ENCODE results near the gene APCDD1. TPM values are rescaled to one million over a fixed set of nuclear protein-coding genes. Genes with fewer than 3 reads are reported as not detected.

The APCDD1 gene
- polyA plus RNA-seq, 2 donors: 16.2 to 43.1 TPM

GRCh38 chr18:10414293-10414842, 40.1 kb upstream of the APCDD1 start:
- 81% methylated on average over 23 of the region's 23 CpGs for WGBS, 2 donors
- H3K9me3 ChIP-seq (ENCODE audit: control insufficient read depth in 2 of 2, insufficient read depth in 1 of 2, low read depth in 1 of 2, low read length in 1 of 2): no peaks in the 10 kb centered on the region
- H3K27me3 ChIP-seq (ENCODE audit: control insufficient read depth in 1 of 2, insufficient read depth in 2 of 2, low read length in 2 of 2): no peaks in the 10 kb centered on the region
- peak overlapping the region in 1 of 2 donors; percentile 20 for H3K27ac ChIP-seq (ENCODE audit: low read depth in 2 of 2, low read length in 1 of 2)
- H3K4me1 ChIP-seq (ENCODE audit: control insufficient read depth in 2 of 2, insufficient read depth in 2 of 2, low read length in 1 of 2): peaks cover 0 to 11% of the 10 kb centered on the region in 2 donors
- no peaks in the 10 kb centered on the region for H3K36me3 ChIP-seq (ENCODE audit: control insufficient read depth in 2 of 2, insufficient read depth in 2 of 2, low read length in 1 of 2)
- no peak overlapping the region for H3K4me3 ChIP-seq (ENCODE audit: low read depth in 1 of 2, low read length in 2 of 2)

DNA sequence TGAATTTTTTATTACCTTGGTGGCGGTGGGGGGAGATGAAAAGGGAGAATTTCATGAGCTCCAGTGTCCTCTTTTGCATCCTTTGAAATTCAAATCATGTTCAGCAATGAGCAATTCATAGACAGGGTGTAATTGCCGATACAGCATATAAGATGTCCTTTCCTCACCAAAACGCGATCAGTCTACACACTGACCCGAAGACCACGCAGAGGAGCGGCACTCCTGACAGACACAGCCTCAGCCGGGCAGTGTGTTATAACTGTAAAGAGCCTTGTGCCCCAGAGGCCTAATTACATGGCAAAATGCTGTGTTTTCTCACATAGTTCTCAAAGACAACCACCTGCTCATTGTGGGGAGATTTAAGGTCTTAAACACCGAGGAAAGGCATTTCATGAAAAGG, 38.4 kb upstream of the APCDD1 start:
- WGBS, 2 donors: 79 to 81% methylated on average over 9 of the region's 9 CpGs
- H3K4me3 ChIP-seq (ENCODE audit: low read depth in 1 of 2, low read length in 2 of 2): no peak overlapping the region
- H3K27ac ChIP-seq (ENCODE audit: low read depth in 2 of 2, low read length in 1 of 2): no peak overlapping the region
- H3K27me3 ChIP-seq (ENCODE audit: control insufficient read depth in 1 of 2, insufficient read depth in 2 of 2, low read length in 2 of 2): no peaks in the 10 kb centered on the region
- peaks cover 0 to 5% of the 10 kb centered on the region in 2 donors for H3K4me1 ChIP-seq (ENCODE audit: control insufficient read depth in 2 of 2, insufficient read depth in 2 of 2, low read length in 1 of 2)
- no peaks in the 10 kb centered on the region for H3K9me3 ChIP-seq (ENCODE audit: control insufficient read depth in 2 of 2, insufficient read depth in 1 of 2, low read depth in 1 of 2, low read length in 1 of 2)
- H3K36me3 ChIP-seq (ENCODE audit: control insufficient read depth in 2 of 2, insufficient read depth in 2 of 2, low read length in 1 of 2): no peaks in the 10 kb centered on the region

GRCh38 chr18:10417191-10417590, 37.2 kb upstream of the APCDD1 start:
- H3K4me3 ChIP-seq (ENCODE audit: low read depth in 1 of 2, low read length in 2 of 2): no peak overlapping the region

DNA sequence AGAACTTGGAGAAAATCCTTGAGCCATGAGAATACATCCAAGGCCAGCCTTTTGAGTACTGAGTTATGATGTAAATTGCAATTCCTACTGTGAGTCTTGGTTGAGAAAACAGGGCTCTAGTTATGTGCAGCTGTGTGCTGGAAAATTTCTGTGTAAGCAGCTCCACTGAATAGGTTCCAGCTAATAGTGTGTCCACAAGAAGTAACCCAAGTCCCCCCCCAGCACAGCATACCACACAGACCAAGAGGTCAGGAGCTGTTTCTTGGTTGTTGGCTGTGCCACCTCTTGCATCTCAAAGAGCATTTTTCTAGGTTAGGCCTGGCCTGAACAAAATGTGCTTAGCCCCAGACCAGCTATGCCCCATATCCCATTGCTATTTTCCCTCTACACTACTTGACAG, 36.8 kb upstream of the APCDD1 start:
- Histone ChIP-seq H3K4me3 (ENCODE audit: low read depth in 1 of 2, low read length in 2 of 2) (no peak overlapping the region), H3K27ac (ENCODE audit: low read depth in 2 of 2, low read length in 1 of 2) (peak overlapping the region; percentile 69 to 71), H3K36me3 (ENCODE audit: control insufficient read depth in 2 of 2, insufficient read depth in 2 of 2, low read length in 1 of 2) (no peaks in the 10 kb centered on the region), H3K27me3 (ENCODE audit: control insufficient read depth in 1 of 2, insufficient read depth in 2 of 2, low read length in 2 of 2) (no peaks in the 10 kb centered on the region), H3K9me3 (ENCODE audit: control insufficient read depth in 2 of 2, insufficient read depth in 1 of 2, low read depth in 1 of 2, low read length in 1 of 2) (no peaks in the 10 kb centered on the region), H3K4me1 (ENCODE audit: control insufficient read depth in 2 of 2, insufficient read depth in 2 of 2, low read length in 1 of 2) (peaks cover 3 to 8% of the 10 kb centered on the region in 2 donors)

More at GRCh38 chr18:10417191-10417590, 37.2 kb upstream of the APCDD1 start:
- H3K36me3 ChIP-seq (ENCODE audit: control insufficient read depth in 2 of 2, insufficient read depth in 2 of 2, low read length in 1 of 2): no peaks in the 10 kb centered on the region
- 57 to 82% methylated on average over 3 of the region's 3 CpGs for WGBS, 2 donors
- H3K27ac ChIP-seq (ENCODE audit: low read depth in 2 of 2, low read length in 1 of 2): peak overlapping the region; percentile 69 to 71
- peaks cover 3 to 5% of the 10 kb centered on the region in 2 donors for H3K4me1 ChIP-seq (ENCODE audit: control insufficient read depth in 2 of 2, insufficient read depth in 2 of 2, low read length in 1 of 2)
- H3K27me3 ChIP-seq (ENCODE audit: control insufficient read depth in 1 of 2, insufficient read depth in 2 of 2, low read length in 2 of 2): no peaks in the 10 kb centered on the region
- no peaks in the 10 kb centered on the region for H3K9me3 ChIP-seq (ENCODE audit: control insufficient read depth in 2 of 2, insufficient read depth in 1 of 2, low read depth in 1 of 2, low read length in 1 of 2)

GRCh38 chr18:10418836-10419235, 35.6 kb upstream of the APCDD1 start:
- no peak overlapping the region for H3K4me3 ChIP-seq (ENCODE audit: low read depth in 1 of 2, low read length in 2 of 2)
- no peaks in the 10 kb centered on the region for H3K36me3 ChIP-seq (ENCODE audit: control insufficient read depth in 2 of 2, insufficient read depth in 2 of 2, low read length in 1 of 2)
- H3K27me3 ChIP-seq (ENCODE audit: control insufficient read depth in 1 of 2, insufficient read depth in 2 of 2, low read length in 2 of 2): no peaks in the 10 kb centered on the region
- H3K4me1 ChIP-seq (ENCODE audit: control insufficient read depth in 2 of 2, insufficient read depth in 2 of 2, low read length in 1 of 2): peaks cover 3 to 7% of the 10 kb centered on the region in 2 donors
- no peaks in the 10 kb centered on the region for H3K9me3 ChIP-seq (ENCODE audit: control insufficient read depth in 2 of 2, insufficient read depth in 1 of 2, low read depth in 1 of 2, low read length in 1 of 2)
- H3K27ac ChIP-seq (ENCODE audit: low read depth in 2 of 2, low read length in 1 of 2): peak overlapping the region in 1 of 2 donors; percentile 34

DNA sequence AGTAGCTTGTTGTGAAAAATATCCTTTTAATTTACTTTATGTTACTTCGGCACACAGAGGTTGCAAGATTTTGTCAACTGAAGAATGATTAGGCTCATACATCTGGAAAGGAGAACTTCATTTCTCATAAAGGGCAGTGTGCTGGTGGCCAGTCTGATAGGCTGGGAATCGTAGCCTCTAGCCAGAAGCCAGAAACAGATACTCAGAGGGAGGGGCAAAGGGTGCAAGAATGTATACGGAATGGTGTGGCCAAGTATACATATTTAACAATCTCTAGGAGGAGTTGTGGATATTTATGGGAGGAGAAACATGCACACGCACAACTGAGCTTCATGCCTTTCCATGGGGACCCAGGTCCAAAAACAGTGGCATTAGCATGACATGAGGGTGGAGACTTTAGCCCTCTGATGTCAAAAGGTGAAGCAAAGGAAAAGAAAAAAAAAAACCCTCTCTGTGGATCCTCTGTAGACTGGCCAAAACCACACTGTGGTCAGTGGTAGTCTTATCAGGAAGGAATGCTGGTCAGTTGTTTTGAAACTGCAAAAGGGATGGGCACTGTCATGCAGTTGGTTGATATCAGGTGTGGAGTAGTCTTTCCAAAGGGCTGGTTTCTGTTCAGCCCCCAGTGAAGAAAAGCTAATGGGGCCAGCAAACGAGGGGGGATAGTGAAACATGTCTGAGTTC, 34.9 kb upstream of the APCDD1 start:
- H3K36me3 ChIP-seq (ENCODE audit: control insufficient read depth in 2 of 2, insufficient read depth in 2 of 2, low read length in 1 of 2): no peaks in the 10 kb centered on the region
- H3K4me3 ChIP-seq (ENCODE audit: low read depth in 1 of 2, low read length in 2 of 2): no peak overlapping the region
- WGBS, 2 donors: 84 to 85% methylated on average over 5 of the region's 5 CpGs
- peaks cover 3 to 6% of the 10 kb centered on the region in 2 donors for H3K4me1 ChIP-seq (ENCODE audit: control insufficient read depth in 2 of 2, insufficient read depth in 2 of 2, low read length in 1 of 2)
- H3K27me3 ChIP-seq (ENCODE audit: control insufficient read depth in 1 of 2, insufficient read depth in 2 of 2, low read length in 2 of 2): no peaks in the 10 kb centered on the region
- H3K9me3 ChIP-seq (ENCODE audit: control insufficient read depth in 2 of 2, insufficient read depth in 1 of 2, low read depth in 1 of 2, low read length in 1 of 2): no peaks in the 10 kb centered on the region
- no peak overlapping the region for H3K27ac ChIP-seq (ENCODE audit: low read depth in 2 of 2, low read length in 1 of 2)

- Histone ChIP-seq H3K27ac (ENCODE audit: low read depth in 2 of 2, low read length in 1 of 2) (no peak overlapping the region), H3K4me3 (ENCODE audit: low read depth in 1 of 2, low read length in 2 of 2) (no peak overlapping the region), H3K9me3 (ENCODE audit: control insufficient read depth in 2 of 2, insufficient read depth in 1 of 2, low read depth in 1 of 2, low read length in 1 of 2) (no peaks in the 10 kb centered on the region), H3K27me3 (ENCODE audit: control insufficient read depth in 1 of 2, insufficient read depth in 2 of 2, low read length in 2 of 2) (no peaks in the 10 kb centered on the region), H3K4me1 (ENCODE audit: control insufficient read depth in 2 of 2, insufficient read depth in 2 of 2, low read length in 1 of 2) (peaks cover 3 to 4% of the 10 kb centered on the region in 2 donors), H3K36me3 (ENCODE audit: control insufficient read depth in 2 of 2, insufficient read depth in 2 of 2, low read length in 1 of 2) (no peaks in the 10 kb centered on the region)
- 68 to 77% methylated on average over 5 of the region's 5 CpGs for WGBS, 2 donors
Measured at GRCh38 chr18:10420561-10421352, 33.7 kb upstream of the APCDD1 start.

- Histone ChIP-seq H3K9me3 (ENCODE audit: control insufficient read depth in 2 of 2, insufficient read depth in 1 of 2, low read depth in 1 of 2, low read length in 1 of 2) (no peaks in the 10 kb centered on the region), H3K4me1 (ENCODE audit: control insufficient read depth in 2 of 2, insufficient read depth in 2 of 2, low read length in 1 of 2) (peaks cover 3 to 4% of the 10 kb centered on the region in 2 donors), H3K4me3 (ENCODE audit: low read depth in 1 of 2, low read length in 2 of 2) (no peak overlapping the region), H3K36me3 (ENCODE audit: control insufficient read depth in 2 of 2, insufficient read depth in 2 of 2, low read length in 1 of 2) (no peaks in the 10 kb centered on the region), H3K27me3 (ENCODE audit: control insufficient read depth in 1 of 2, insufficient read depth in 2 of 2, low read length in 2 of 2) (no peaks in the 10 kb centered on the region), H3K27ac (ENCODE audit: low read depth in 2 of 2, low read length in 1 of 2) (peak overlapping the region in 1 of 2 donors; percentile 28)
- WGBS, 2 donors: 28 to 47% methylated on average over 5 of the region's 5 CpGs
Measured at GRCh38 chr18:10421859-10422258, 32.6 kb upstream of the APCDD1 start.

- Histone ChIP-seq H3K36me3 (ENCODE audit: control insufficient read depth in 2 of 2, insufficient read depth in 2 of 2, low read length in 1 of 2) (no peaks in the 10 kb centered on the region), H3K4me1 (ENCODE audit: control insufficient read depth in 2 of 2, insufficient read depth in 2 of 2, low read length in 1 of 2) (peaks cover 3 to 4% of the 10 kb centered on the region in 2 donors)
Measured at GRCh38 chr18:10422731-10423130, 31.7 kb upstream of the APCDD1 start.

More at GRCh38 chr18:10422731-10423130, 31.7 kb upstream of the APCDD1 start:
- Histone ChIP-seq H3K27ac (ENCODE audit: low read depth in 2 of 2, low read length in 1 of 2) (no peak overlapping the region), H3K27me3 (ENCODE audit: control insufficient read depth in 1 of 2, insufficient read depth in 2 of 2, low read length in 2 of 2) (no peaks in the 10 kb centered on the region), H3K4me3 (ENCODE audit: low read depth in 1 of 2, low read length in 2 of 2) (no peak overlapping the region), H3K9me3 (ENCODE audit: control insufficient read depth in 2 of 2, insufficient read depth in 1 of 2, low read depth in 1 of 2, low read length in 1 of 2) (no peaks in the 10 kb centered on the region)
- 86 to 90% methylated on average over 6 of the region's 6 CpGs for WGBS, 2 donors

Measured in esophagus (tissue), 2 donors.